ENCODE results near the gene PIK3C2G.

PIK3C2G gene

GRCh38 chr12:18580291-18580690, 319.0 kb downstream of the PIK3C2G start:
- no peak for DNase-seq

- DNase-seq: no peak
Observed at GRCh38 chr12:18580706-18581105, 319.4 kb downstream of the PIK3C2G start.

- DNase-seq: no peak
Observed at GRCh38 chr12:18581232-18581962, 320.1 kb downstream of the PIK3C2G start.

GRCh38 chr12:18583655-18584054, 322.3 kb downstream of the PIK3C2G start:
- no peak for DNase-seq

GRCh38 chr12:18586581-18586980, 325.3 kb downstream of the PIK3C2G start:
- DNase-seq: no peak

- DNase-seq: no peak
Observed at GRCh38 chr12:18589316-18589715, 328.0 kb downstream of the PIK3C2G start.

- DNase-seq: no peak
Observed at GRCh38 chr12:18591473-18591872, 330.2 kb downstream of the PIK3C2G start.

GRCh38 chr12:18595412-18595811, 334.1 kb downstream of the PIK3C2G start:
- no peak for DNase-seq

- DNase-seq: no peak
Observed at GRCh38 chr12:18601962-18602361, 340.6 kb downstream of the PIK3C2G start.

GRCh38 chr12:18612971-18613370, 351.7 kb downstream of the PIK3C2G start:
- DNase-seq: no peak

- no peak for DNase-seq
Observed at GRCh38 chr12:18620986-18621385, 359.7 kb downstream of the PIK3C2G start.

GRCh38 chr12:18629445-18629844, 368.1 kb downstream of the PIK3C2G start:
- no peak for DNase-seq

GRCh38 chr12:18629916-18630315, 368.6 kb downstream of the PIK3C2G start:
- DNase-seq: no peak

GRCh38 chr12:18631339-18631738, 370.0 kb downstream of the PIK3C2G start:
- no peak for DNase-seq

- DNase-seq: no peak
Observed at GRCh38 chr12:18632848-18633247, 371.5 kb downstream of the PIK3C2G start.

GRCh38 chr12:18634382-18634781, 373.1 kb downstream of the PIK3C2G start:
- no peak for DNase-seq

- no peak for DNase-seq
Observed at GRCh38 chr12:18640321-18640955, 379.1 kb downstream of the PIK3C2G start.

GRCh38 chr12:18643681-18644080, 382.4 kb downstream of the PIK3C2G start:
- no peak for DNase-seq

- no peak for DNase-seq
Observed at GRCh38 chr12:18644564-18644963, 383.2 kb downstream of the PIK3C2G start.

- no peak for DNase-seq
Observed at GRCh38 chr12:18646286-18646890, 385.1 kb downstream of the PIK3C2G start.

- no peak for DNase-seq
Observed at GRCh38 chr12:18651525-18651924, 390.2 kb downstream of the PIK3C2G start.

- no peak for DNase-seq
Observed at GRCh38 chr12:18652596-18652995, 391.3 kb downstream of the PIK3C2G start.

GRCh38 chr12:18653465-18653864, 392.1 kb downstream of the PIK3C2G start:
- DNase-seq: no peak

GRCh38 chr12:18655351-18655750, 394.0 kb downstream of the PIK3C2G start:
- DNase-seq: no peak
